ENCODE data around the gene SRP14.

Gene SRP14

DNA sequence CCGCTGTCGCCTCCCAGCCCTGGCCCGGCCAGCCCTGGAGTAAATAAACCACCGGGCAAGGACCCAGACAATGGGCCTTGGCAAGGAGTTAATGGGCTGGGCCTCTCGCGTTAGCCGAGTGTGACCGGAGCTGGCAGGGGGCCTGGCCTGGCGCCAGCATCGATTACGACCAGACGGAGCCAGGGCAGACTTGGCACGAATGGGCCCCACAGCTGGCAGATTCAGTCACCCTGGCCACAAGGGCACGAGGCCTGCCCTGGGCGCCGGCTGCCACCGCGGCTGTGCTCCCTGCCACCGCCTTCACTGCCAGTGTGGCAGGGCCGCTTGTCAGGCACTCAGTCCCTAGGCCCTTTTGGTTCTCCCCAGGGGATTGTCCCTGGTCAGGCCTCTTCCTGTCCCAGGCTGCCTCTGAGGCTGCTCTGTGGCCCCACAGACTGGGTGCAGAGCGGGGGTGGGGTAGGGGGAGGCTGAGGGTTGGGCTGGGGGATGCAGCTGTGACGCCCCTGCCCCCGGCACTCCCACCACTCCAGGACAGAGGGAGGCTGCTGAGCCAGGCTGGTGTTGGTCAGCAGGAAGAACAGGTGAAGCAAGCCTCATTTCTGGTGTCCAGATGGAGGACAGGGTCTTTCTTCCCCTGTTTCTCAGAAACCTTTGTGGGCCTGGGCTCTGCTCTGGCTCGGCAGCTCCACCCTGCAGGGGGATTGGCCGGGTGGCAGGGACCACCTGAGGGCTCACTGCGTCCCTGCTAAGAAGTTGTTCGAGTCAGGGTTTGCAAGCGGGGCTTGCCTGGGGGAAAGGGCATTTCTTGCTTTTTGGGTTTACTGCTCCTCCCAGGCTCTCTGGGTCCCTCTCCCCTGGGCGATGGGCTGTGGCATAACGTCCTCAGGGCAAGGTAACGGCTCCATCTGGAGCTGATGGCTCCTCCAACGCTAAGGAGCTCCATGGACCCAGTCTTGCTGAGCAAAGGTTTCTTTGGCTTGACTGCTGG, 30.5 kb upstream of the SRP14 start:
- DNase-seq (ENCODE audit: low spot score): peak; percentile 47

DNA sequence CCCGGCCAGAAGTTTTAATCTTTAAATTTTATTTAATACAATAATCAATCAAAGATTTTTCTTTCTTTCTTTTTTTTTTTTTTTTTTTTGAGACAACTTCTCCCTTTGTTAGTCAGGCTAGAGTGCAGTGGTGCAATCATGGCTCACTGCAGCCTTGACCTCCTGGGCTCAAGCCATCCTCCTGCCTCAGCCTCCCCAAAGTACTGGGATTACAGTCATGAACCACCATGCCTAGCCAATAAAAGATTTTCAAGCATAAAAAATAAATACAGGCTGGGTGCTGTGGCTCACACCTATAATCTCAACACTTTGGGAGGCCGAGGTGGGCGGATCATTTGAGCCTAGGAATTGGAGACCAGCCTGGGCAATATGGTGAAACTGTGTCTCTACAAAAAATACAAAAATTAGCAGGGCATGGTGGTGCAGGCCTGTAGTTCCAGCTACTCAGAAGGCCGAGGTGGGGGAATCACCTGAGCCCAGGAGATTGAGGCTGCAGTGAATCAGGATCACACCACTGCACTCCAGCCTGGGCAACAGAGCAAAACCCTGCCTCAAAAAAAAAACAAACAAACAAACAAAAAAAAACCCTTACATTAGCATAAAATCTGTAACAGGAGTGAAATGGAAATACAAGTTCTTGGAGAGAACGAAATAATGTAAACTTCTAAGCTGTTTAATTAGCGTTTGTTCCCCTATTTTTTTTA, 29.1 kb upstream of the SRP14 start:
- DNase-seq (ENCODE audit: low spot score): no peak

GRCh38 chr15:40066589-40066988, 27.6 kb upstream of the SRP14 start:
- DNase-seq (ENCODE audit: low spot score): no peak

- no peak for DNase-seq (ENCODE audit: low spot score)
Observed at GRCh38 chr15:40065166-40065565, 26.2 kb upstream of the SRP14 start.

- no peak for DNase-seq (ENCODE audit: low spot score)
Observed at GRCh38 chr15:40064231-40064894, 25.4 kb upstream of the SRP14 start.

DNA sequence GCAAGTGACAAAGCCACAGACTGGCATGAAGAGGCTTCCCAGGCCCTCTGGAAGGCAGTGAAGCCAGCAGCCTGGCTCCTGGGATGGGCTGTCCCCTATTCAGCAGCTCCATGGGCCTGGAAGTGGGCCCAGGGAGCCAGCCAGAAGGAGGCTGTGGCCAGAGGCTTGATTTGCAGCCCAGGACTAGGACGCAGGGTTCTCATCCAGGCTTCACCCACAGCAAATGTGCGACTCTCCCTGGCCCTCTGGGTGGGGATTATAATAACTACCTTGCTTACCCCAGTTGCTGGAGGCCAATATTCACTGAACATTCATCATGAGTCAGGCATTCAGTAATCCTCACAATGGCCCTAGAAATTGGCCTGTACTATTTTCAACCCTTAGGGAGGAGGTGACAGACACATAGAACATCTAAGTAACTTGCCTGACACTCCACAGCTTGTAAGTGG, 24.6 kb upstream of the SRP14 start:
- no peak for DNase-seq (ENCODE audit: low spot score)

DNA sequence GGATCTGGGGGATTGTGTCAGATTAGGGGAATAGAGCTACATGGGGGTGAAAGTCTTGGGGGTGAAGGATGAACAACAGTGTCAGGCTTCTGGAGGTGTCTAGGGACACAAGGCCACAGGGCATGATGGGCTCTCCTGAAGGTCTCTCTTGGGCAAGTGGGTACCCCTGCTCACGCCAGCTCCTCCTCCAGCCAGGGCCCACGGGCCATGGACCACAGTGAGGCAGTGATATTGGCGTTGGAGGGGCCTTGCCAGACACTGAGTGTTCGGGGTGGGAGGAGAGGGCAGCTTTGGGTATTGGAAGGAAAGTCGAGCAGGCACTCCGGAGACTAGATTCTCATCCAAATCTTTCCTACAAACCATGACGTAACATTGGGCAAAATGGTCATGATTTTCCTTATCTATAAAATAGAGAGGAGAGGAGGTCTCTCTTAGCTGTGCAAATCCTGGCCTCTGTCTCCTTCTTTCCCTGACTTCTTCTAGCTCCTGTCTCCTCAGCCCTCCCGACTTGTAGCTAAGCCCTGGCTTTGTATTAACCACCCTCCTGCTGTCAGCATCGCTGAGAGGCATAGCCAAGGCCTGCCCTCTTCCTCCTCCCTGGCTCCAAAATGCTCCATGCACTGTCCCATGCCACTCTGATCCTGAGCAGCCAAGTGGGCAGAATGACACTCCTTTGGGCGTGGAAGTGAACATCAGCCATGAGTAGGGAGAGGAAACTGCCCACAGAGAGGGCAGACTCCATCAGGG, 24.0 kb upstream of the SRP14 start:
- no peak for DNase-seq (ENCODE audit: low spot score)

GRCh38 chr15:40061212-40061901, 22.4 kb upstream of the SRP14 start:
- DNase-seq (ENCODE audit: low spot score): no peak

GRCh38 chr15:40060236-40060961, 21.4 kb upstream of the SRP14 start:
- DNase-seq (ENCODE audit: low spot score): no peak

DNA sequence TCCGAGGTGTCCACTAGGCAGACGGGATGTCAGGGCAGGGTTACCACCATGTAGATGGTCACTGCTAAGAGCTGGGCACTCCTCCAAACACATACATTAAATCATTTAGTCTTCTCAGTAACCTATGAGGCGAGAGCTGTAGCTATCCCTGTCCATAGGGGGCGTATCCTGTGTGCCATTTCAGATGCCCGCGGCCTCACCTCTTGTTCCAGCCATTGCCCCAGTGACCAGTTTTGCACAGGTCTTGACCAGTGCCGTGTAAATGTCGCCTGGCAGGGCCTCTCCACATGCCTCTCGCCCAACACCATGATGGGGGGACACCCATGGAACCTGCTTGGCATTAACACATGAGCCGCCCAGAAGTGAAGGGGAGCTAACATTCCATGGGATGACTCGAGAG, 20.8 kb upstream of the SRP14 start:
- DNase-seq (ENCODE audit: low spot score): no peak

GRCh38 chr15:40058476-40059140, 19.6 kb upstream of the SRP14 start:
- DNase-seq (ENCODE audit: low spot score): no peak

- DNase-seq (ENCODE audit: low spot score): no peak
Observed at GRCh38 chr15:40055576-40056293, 16.8 kb upstream of the SRP14 start.

DNA sequence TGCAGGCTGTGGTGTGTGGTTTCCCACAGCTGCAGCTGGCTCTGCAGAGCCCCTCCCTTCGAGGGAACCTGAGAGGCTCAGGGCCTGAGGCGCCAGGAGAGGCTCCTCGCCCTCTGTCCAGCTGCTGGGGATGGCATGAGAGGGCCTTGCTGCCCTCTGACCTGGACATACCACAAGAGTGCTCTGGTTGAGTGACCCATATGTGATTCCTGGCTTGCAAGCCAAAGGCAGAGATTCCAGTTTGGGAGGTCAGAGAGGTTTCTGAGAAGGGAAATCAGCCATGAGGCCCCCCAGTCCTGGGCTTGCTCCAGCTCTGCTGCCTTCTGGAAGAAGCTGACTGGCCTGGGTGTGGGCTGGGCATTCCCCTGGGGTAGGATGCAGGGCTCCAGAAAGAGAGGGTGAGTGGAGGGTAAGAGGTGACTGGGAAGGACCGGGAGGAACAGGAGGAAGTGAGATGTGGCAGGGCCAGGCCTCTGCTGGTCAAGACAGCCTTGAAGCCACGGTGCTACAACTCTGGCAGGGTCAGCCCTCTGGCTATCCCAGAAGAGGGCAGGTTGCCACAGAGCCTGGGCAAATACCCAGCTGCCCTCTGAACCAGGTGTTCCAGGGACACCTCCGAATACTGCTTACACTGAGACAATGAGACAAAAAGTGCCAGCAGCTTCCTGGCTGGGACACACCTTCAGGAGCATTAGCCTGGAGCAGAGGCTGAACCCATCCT, 16.0 kb upstream of the SRP14 start:
- peak; percentile 44 for DNase-seq (ENCODE audit: low spot score)

DNA sequence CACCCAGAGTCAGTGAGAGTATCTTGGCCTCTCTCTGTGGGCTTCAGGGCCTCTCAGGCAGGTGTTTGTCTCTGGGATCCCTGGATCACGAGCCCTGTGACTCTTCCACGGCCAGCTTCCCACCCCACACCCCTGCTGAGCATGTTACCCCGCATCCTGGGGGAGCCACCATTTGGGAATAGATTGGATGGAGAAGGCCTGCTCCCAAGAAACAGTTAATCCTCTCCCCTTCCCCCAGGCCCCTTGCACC, 15.5 kb upstream of the SRP14 start:
- DNase-seq (ENCODE audit: low spot score): no peak

DNA sequence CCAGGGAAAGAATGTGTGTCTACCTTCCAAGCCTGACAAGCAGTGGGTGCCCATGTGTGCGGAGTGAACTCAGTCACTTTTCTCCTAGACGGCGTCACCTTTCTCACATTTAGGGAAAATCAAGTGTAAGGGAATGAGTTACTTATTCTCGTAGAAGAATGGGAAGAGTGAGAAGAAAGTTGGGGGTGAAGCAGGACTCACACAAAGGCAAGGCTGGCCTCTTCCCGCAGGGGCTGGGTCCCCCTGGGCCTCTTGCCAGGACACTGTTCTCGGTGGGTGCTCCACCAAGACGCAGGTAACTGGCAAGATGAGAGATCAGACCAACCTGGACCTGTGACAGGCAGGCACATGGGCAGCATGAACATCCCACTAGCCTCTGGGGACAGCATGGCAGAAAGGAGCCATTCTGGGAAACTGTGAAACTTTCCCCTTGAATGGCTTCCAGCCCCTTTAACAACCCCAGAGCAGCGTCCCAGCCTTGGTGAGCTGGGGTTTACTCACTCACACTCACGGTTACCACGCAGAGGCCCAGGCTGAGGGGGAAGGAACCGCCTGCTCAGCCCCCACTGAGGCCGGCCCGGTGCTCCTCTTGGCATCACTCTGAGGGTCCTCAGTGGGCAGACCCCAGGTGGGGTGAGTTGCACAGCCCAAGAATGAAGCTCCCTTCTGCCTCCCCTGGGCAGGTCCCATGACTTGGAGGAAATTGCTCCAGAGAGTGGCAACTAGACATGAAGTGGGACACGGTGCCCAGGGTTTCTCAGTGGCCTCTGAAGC, 15.0 kb upstream of the SRP14 start:
- no peak for DNase-seq (ENCODE audit: low spot score)

GRCh38 chr15:40053079-40053830, 14.3 kb upstream of the SRP14 start:
- DNase-seq (ENCODE audit: low spot score): no peak

- DNase-seq (ENCODE audit: low spot score): no peak
Observed at GRCh38 chr15:40052604-40053003, 13.6 kb upstream of the SRP14 start.
